ENCODE data around the gene XPA. TPM values are rescaled to one million over a fixed set of nuclear protein-coding genes. Genes with fewer than 3 reads are reported as not detected.

Gene XPA
- 5.3 and 12.7 TPM in 2 replicates for total RNA-seq

GRCh38 chr9:97696803-97697601 lies at the start of gene XPA:
XPA (minus strand) TSS chr9:97697340; CDS start chr9:97697292, 48 bp downstream.

DNA sequence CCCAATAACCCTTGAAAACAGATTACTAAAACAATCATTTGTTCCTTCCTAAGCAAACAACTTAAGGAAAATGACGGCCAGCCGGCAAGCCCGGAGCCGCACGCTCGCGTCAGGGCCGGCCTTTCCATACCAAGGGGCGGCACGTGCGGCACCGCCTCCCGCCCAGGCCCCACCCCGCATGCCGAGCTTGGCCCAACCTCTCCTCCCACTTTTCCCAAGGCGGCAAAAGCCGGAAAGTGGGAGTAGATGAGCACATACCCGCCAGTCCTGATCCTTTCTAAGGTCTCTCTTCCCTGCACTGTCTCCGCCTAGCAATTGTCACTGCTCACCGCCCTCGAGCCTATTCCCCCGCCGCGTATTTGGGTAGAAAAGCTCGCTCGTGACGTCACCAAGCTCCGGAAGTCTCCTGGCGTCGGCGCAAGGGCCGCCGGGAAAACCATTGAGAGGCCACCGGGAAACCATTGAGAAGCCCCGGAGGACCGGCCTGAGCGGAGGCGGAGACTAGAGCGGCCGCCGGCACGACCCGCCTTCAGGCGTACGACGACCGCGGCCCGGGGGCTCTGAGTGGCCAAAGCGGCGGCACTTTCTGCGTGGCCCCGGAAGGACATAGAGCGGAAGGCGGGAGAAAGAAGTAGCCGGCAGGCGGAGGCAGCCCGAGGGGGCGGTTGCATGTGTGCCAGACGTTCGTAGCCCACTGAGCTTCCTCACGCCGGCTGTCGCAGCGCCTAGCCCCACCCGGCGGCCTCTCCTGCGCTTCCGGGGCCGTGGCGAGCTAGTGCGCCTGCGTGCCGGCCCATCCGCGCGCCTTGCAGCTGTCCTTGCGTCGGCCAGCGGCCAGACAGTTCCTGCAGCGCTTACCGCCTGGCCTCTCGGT lies 63.9 kb downstream of the XPA start, which contains the start of the genes NCBP1 and TSTD2:
NCBP1 (plus strand) TSS at position 837 of the 874 bp plus-strand sequence. CDS start 61 bp downstream, outside the sequence.
TSTD2 (minus strand) TSS at position 384 of the 874 bp plus-strand sequence. CDS start 5,806 bp downstream, outside the sequence.

Other genes starting within 250 kb of the XPA start
- 0.60 and 1.1 TPM in 2 replicates for gene TMOD1, start 195.7 kb downstream of the XPA start, total RNA-seq
- gene TSTD2, start 64.0 kb downstream of the XPA start, total RNA-seq = 8.3 and 9.7 TPM in 2 replicates
- 32.2 and 32.8 TPM in 2 replicates for gene NCBP1, start 63.5 kb downstream of the XPA start, total RNA-seq
- not detected in 2 replicates for gene FOXE1, start 155.9 kb upstream of the XPA start, total RNA-seq
- gene TRMO, start 225.2 kb upstream of the XPA start, total RNA-seq = 10.6 and 17.9 TPM in 2 replicates
- gene HEMGN, start 240.8 kb upstream of the XPA start, total RNA-seq = not detected in 2 replicates